CD4-positive, alpha-beta T cell (primary cell): ENCODE measurements around the gene TLK1. TPM values are rescaled to one million over a fixed set of nuclear protein-coding genes. Genes with fewer than 3 reads are reported as not detected.

ENCODE experiments used
- ATAC-seq: fragments of 200-7000 bp; cut with Tn5 transposase; one replicate; pipeline ENCODE4 v1.10.0; 2022; ENCODE audit warnings: mild to moderate bottlenecking; ENCODE audit not compliant: poor library complexity
- CTCF ChIA-PET: fragments of 350-600 bp; sonication (Branson Sonifier 250); formaldehyde crosslinking; loops from one replicate; lab custom pipeline; 2021; ENCODE audit warnings: antibody characterized with exemption, inconsistent platforms; lab: Charles Lee
- POLR2A ChIA-PET: fragments of 350-600 bp; sonication (Branson Sonifier 250); formaldehyde crosslinking; loops from one replicate; lab custom pipeline; 2021; ENCODE audit warnings: antibody characterized with exemption, inconsistent platforms; lab: Charles Lee
- DNase-seq, 14 experiments: peaks; one replicate each; pipeline ENCODE4 v3.0.0-alpha.2; 2013 to 2020; ENCODE audit warnings: mixed read lengths in 2 of 14
- H3K27ac ChIP-seq, 2 donors: one replicate each; pipeline versions ENCODE4 v1.5.1 to v1.7.0; 2013; ENCODE audit warnings: low read length in 2 of 2, low read depth in 1 of 2, mild to moderate bottlenecking in 1 of 2
- H3K27me3 ChIP-seq, 2 experiments: 1 replicate in 1 of 2; 2 replicates in 1 of 2; pipeline versions ENCODE4 v1.6.1 to v1.7.0; 2013; ENCODE audit warnings: low read length in 2 of 2, control low read depth in 1 of 2, mild to moderate bottlenecking in 1 of 2, moderate library complexity in 1 of 2; ENCODE audit not compliant: insufficient read depth in 2 of 2, control insufficient read depth in 1 of 2
- H3K36me3 ChIP-seq: one replicate; pipeline ENCODE4 v1.6.1; 2013; ENCODE audit warnings: low read length, control low read depth; ENCODE audit not compliant: insufficient read depth
- H3K4me1 ChIP-seq: one replicate; pipeline ENCODE4 v1.6.1; 2013; ENCODE audit warnings: low read length, control low read depth; ENCODE audit not compliant: insufficient read depth
- H3K4me3 ChIP-seq: one replicate; pipeline ENCODE4 v1.5.1; 2013; ENCODE audit warnings: mild to moderate bottlenecking, low read length, moderate library complexity
- H3K9me3 ChIP-seq, 2 experiments: 1 replicate in 1 of 2; 2 replicates in 1 of 2; pipeline versions ENCODE4 v1.6.1 to v1.7.0; 2013; ENCODE audit warnings: low read length in 2 of 2, mild to moderate bottlenecking in 2 of 2, control low read depth in 1 of 2, moderate library complexity in 1 of 2; ENCODE audit not compliant: control insufficient read depth in 1 of 2, insufficient read depth in 1 of 2
- H3K27ac Mint-ChIP-seq: one replicate; pipeline ENCODE4 v1.8.0; 2020; ENCODE audit warnings: mixed read lengths
- H3K27me3 Mint-ChIP-seq: one replicate; pipeline ENCODE4 v1.8.0; 2021; ENCODE audit warnings: mixed read lengths
- H3K36me3 Mint-ChIP-seq: one replicate; pipeline ENCODE4 v1.8.0; 2021; ENCODE audit warnings: low read depth, mixed read lengths
- H3K4me1 Mint-ChIP-seq: one replicate; pipeline ENCODE4 v1.8.0; 2021; ENCODE audit warnings: low read depth, mixed read lengths
- H3K4me3 Mint-ChIP-seq: one replicate; pipeline ENCODE4 v1.8.0; 2020; ENCODE audit warnings: mild to moderate bottlenecking, mixed read lengths
- H3K9me3 Mint-ChIP-seq: one replicate; pipeline ENCODE4 v1.8.0; 2020; ENCODE audit warnings: mixed read lengths
- CTCF ChIP-seq: fragments of 200-600 bp; IDR thresholded peaks from one replicate; pipeline ENCODE4 v1.8.0; 2022; ENCODE audit warnings: antibody characterized with exemption, mild to moderate bottlenecking
- intact Hi-C, 2 experiments: fragments of 100-400 bp; cut with DNase I in 1 of 2; cut with micrococcal nuclease in 1 of 2; formaldehyde crosslinking; loops; one replicate each; pipeline versions ENCODE4 v1.15.1 to v1.9.0; 2023 to 2025; cut with DNase I, micrococcal nuclease
- total RNA-seq, 174 experiments: library from RNA in 2 of 174; stranded (reverse) in 2 of 174; gene quantifications; one replicate each; pipeline ENCODE4 v1.2.3 and lab custom pipeline; 2021 to 2026

Gene TLK1
- total RNA-seq, 2 experiments from 2014 or later = 135 to 138 TPM

- intact Hi-C loops = no loop called here
- peaks cover 79% of the 10 kb centered on the region for H3K36me3 Mint-ChIP-seq
- H3K4me3 Mint-ChIP-seq = no peak overlapping the region
- peaks cover 13% of the 10 kb centered on the region for H3K4me1 Mint-ChIP-seq
- DNase-seq (no peak), ATAC-seq (no peak)
- no peak for TF ChIP-seq CTCF
- Histone ChIP-seq H3K27ac (no peak overlapping the region), H3K27me3 (no peaks in the 10 kb centered on the region), H3K4me1 (no peaks in the 10 kb centered on the region), H3K36me3 (peaks cover 70% of the 10 kb centered on the region), H3K9me3 (no peaks in the 10 kb centered on the region), H3K4me3 (no peak overlapping the region)
- ChIA-PET POLR2A (interaction anchor here (0.7 to 1.2 kb wide), 3 partner anchors 13 to 137 kb away, joined by 3 read pairs; no protein-coding TSS in a partner anchor), CTCF (interaction anchor here (1.1 kb wide), 1 partner anchor 77 kb away, joined by 3 read pairs; no protein-coding TSS in a partner anchor)
- no peaks in the 10 kb centered on the region for H3K9me3 Mint-ChIP-seq
- H3K27ac Mint-ChIP-seq = peak overlapping the region; percentile 4
- H3K27me3 Mint-ChIP-seq = no peaks in the 10 kb centered on the region
Measured at GRCh38 chr2:171009386-171009785, 151.3 kb downstream of the TLK1 start.

GRCh38 chr2:171008550-171009205 is 152.0 kb downstream of the TLK1 start:
- Mint-ChIP-seq H3K27me3 (no peaks in the 10 kb centered on the region), H3K36me3 (peaks cover 80% of the 10 kb centered on the region), H3K27ac (peak overlapping the region; percentile 54), H3K4me1 (peaks cover 11% of the 10 kb centered on the region), H3K9me3 (no peaks in the 10 kb centered on the region), H3K4me3 (no peak overlapping the region)
- ATAC-seq (no peak), DNase-seq (no peak)
- CTCF ChIA-PET = interaction anchor here (1.1 kb wide), 1 partner anchor 78 kb away, joined by 3 read pairs; no protein-coding TSS in a partner anchor
- Histone ChIP-seq H3K27ac (no peak overlapping the region), H3K36me3 (peaks cover 66% of the 10 kb centered on the region), H3K4me3 (no peak overlapping the region), H3K4me1 (no peaks in the 10 kb centered on the region), H3K27me3 (no peaks in the 10 kb centered on the region), H3K9me3 (no peaks in the 10 kb centered on the region)
- POLR2A ChIA-PET = interaction anchor here (0.7 kb wide), 2 partner anchors 18 to 138 kb away, joined by 3 read pairs; no protein-coding TSS in a partner anchor
- intact Hi-C loops = no loop called here
- no peak for TF ChIP-seq CTCF

- Histone ChIP-seq H3K4me1 (no peaks in the 10 kb centered on the region), H3K27me3 (no peaks in the 10 kb centered on the region), H3K4me3 (no peak overlapping the region), H3K36me3 (peaks cover 54% of the 10 kb centered on the region), H3K9me3 (no peaks in the 10 kb centered on the region), H3K27ac (no peak overlapping the region)
- intact Hi-C loops = no loop called here
- H3K4me1 Mint-ChIP-seq = peaks cover 7% of the 10 kb centered on the region
- peaks cover 88% of the 10 kb centered on the region for H3K36me3 Mint-ChIP-seq
- no peaks in the 10 kb centered on the region for H3K9me3 Mint-ChIP-seq
- H3K4me3 Mint-ChIP-seq = no peak overlapping the region
- ChIA-PET POLR2A (no interaction called here), CTCF (no interaction called here)
- no peak overlapping the region for H3K27ac Mint-ChIP-seq
- ATAC-seq (no peak), DNase-seq (no peak)
- no peaks in the 10 kb centered on the region for H3K27me3 Mint-ChIP-seq
- no peak for TF ChIP-seq CTCF
Measured at GRCh38 chr2:171004833-171005232, 155.9 kb downstream of the TLK1 start.
